Stomach (tissue), 9 donors: Measurements from ENCODE around the gene PDP2. TPM values are rescaled to one million over a fixed set of nuclear protein-coding genes. Genes with fewer than 3 reads are reported as not detected.

Experiments
- DNase-seq, 2 donors: peaks; one replicate each; pipeline versions ENCODE4 v3.0.0 to v3.0.0-alpha.2; 2013 to 2019
- H3K27ac ChIP-seq, 5 donors: fragments of 200-600 bp in 4 of 5; sonication (generic) in 4 of 5; one replicate each; pipeline ENCODE4 v1.5.1; 2013 to 2019; ENCODE audit warnings: mild to moderate bottlenecking in 1 of 5, moderate library complexity in 1 of 5
- H3K27me3 ChIP-seq, 3 donors: fragments of 200-600 bp; sonication (generic); one replicate each; pipeline ENCODE4 v1.5.1; 2017 to 2019; ENCODE audit warnings: mixed run types in 1 of 3
- H3K36me3 ChIP-seq, 4 donors: fragments of 200-600 bp; sonication (generic); 1 replicate in 3 of 4; 2 replicates in 1 of 4; pipeline ENCODE4 v1.5.1; 2016 to 2019
- H3K4me1 ChIP-seq, 4 donors: fragments of 200-600 bp; sonication (generic); one replicate each; pipeline ENCODE4 v1.5.1; 2016 to 2019
- H3K4me3 ChIP-seq, 4 donors: fragments of 200-600 bp; sonication (generic) in 3 of 4; one replicate each; pipeline ENCODE4 v1.5.1; 2016 to 2019; ENCODE audit warnings: mild to moderate bottlenecking in 1 of 4
- H3K9me3 ChIP-seq, 4 donors: fragments of 200-600 bp; sonication (generic); one replicate each; pipeline ENCODE4 v1.5.1; 2016 to 2019
- CTCF ChIP-seq, 7 experiments: fragments of 450-650 bp in 4 of 7; fragments of 200-600 bp in 3 of 7; sonication (generic) in 3 of 7; IDR thresholded peaks; one replicate each; pipeline ENCODE4 v1.5.1; 2016 to 2019; ENCODE audit warnings: antibody characterized with exemption in 7 of 7, control low read depth in 2 of 7, mild to moderate bottlenecking in 1 of 7
- EP300 ChIP-seq: sonication (generic); formaldehyde crosslinking; IDR thresholded peaks from one replicate; pipeline ENCODE4 v1.6.1; 2017; ENCODE audit warnings: antibody characterized with exemption
- POLR2A ChIP-seq, 4 donors: fragments of 450-650 bp; IDR thresholded peaks; one replicate each; pipeline ENCODE4 v1.6.1; 2016; ENCODE audit warnings: antibody characterized with exemption in 4 of 4, control low read depth in 2 of 4, mild to moderate bottlenecking in 1 of 4, moderate library complexity in 1 of 4
- POLR2AphosphoS5 ChIP-seq, 3 donors: sonication (generic); formaldehyde crosslinking; IDR thresholded peaks; one replicate each; pipeline ENCODE4 v1.6.1; 2016; ENCODE audit warnings: antibody characterized with exemption in 3 of 3
- WGBS, 5 donors: extraction: QIAGEN DNeasy Blood & Tissue Kit in 3 of 5; methylation state at CpG; one replicate each; pipeline versions ENCODE4 v1.1.5 to v1.1.7; 2013 to 2018; 5-methylcytosine and 5-hydroxymethylcytosine counted together
- intact Hi-C: fragments of 100-400 bp; cut with DNase I; formaldehyde crosslinking; loops from one replicate; pipeline ENCODE4 v1.15.1; 2023; ENCODE audit warnings: low total_unique reads
- polyA plus RNA-seq, 3 donors: library from polyadenylated mRNA; stranded (reverse); fragments of 200-250 nt; gene quantifications; one replicate each; pipeline ENCODE4 v1.2.3, GENCODE V29; 2013
- total RNA-seq, 5 donors: library from RNA; depleted of rRNA; stranded (reverse); fragments of >200 nt; gene quantifications; one replicate each; pipeline versions ENCODE4 v1.1.0 to v1.2.3, GENCODE V29; 2014 to 2016
- donor health status: healthy with polysubstance abuse.
- donor health status: Bipolar disorder and iron deficiency.
- donor health status: healthy.

Gene PDP2
- total and polyA plus RNA-seq, 8 donors, result 1.6 to 96.9 (median 5.0) TPM

DNA sequence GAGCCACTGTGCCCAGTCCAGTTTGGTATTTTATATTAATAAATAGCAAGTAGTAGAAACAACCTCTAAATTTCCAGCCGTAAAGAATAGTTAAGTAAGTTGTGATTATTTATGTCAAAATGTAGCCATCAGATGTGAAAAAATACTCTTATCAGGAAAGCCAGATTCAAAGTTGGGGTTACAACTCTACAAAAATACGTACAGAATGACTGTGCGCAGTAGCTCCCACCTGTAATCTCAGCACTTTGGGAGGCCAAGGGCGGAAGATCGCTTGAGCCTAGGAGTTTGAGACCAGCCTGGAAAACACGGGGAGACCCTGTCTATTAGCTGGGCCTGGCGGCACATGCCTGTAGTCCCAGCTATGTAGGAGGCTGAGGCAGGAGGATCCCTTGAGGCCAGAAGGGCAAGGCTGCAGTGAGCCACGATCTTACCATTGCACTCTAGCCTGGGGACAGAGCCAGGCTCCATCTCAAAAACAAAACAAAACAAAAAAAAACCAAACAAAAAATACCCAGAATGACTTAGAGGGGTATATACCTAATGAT lies 1.7 kb downstream of the PDP2 start:
- 88 to 90% (median 89%) methylated on average over 8 of the region's 8 CpGs for WGBS, 5 donors
- TF ChIP-seq POLR2AphosphoS5 (IDR thresholded peaks at IDR 0.05) (no peak), POLR2A (IDR thresholded peaks at IDR 0.05) (no peak), CTCF (IDR thresholded peaks at IDR 0.05) (no peak), EP300 (no peak)
- no peak for DNase-seq
- H3K4me3 ChIP-seq, result peak overlapping the region in 1 of 4 donors; percentile 73
- no peaks in the 10 kb centered on the region for H3K27me3 ChIP-seq
- peak overlapping the region in 1 of 5 donors; percentile 43 for H3K27ac ChIP-seq
- H3K4me1 ChIP-seq, result peaks cover 15 to 35% (median 23%) of the 10 kb centered on the region in 4 donors
- H3K9me3 ChIP-seq, result no peaks in the 10 kb centered on the region
- intact Hi-C loops, result no loop called here
- peaks cover 13 to 40% (median 33%) of the 10 kb centered on the region in 4 donors for H3K36me3 ChIP-seq

DNA sequence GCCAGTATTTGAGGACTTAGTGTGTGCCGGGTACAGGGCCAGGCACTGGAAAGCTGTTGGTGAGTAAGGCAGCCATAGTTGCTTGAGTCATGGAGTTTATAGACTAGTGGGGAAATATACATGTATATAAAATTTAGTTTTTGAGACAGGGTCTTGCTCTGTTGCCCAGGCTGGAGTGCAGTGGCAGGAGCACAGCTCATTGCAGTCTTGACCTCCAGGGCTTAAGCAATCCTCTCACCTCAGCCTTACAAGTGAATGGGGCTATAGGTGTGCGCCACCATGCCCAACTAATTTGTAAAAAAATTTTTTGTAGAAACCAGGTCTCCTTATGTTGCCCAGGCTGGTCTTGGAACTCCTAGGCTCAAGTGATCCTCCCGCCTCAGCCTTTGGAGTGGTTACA lies 2.4 kb downstream of the PDP2 start:
- Histone ChIP-seq H3K27me3 (no peaks in the 10 kb centered on the region), H3K4me1 (peaks cover 15 to 36% (median 23%) of the 10 kb centered on the region in 4 donors), H3K36me3 (peaks cover 13 to 40% (median 33%) of the 10 kb centered on the region in 4 donors), H3K9me3 (no peaks in the 10 kb centered on the region), H3K27ac (no peak overlapping the region), H3K4me3 (no peak overlapping the region)
- DNase-seq, result no peak
- intact Hi-C loops, result no loop called here
- no peak for TF ChIP-seq POLR2A (IDR thresholded peaks at IDR 0.05)
- 92 to 98% (median 97%) methylated on average over 3 of the region's 3 CpGs for WGBS, 5 donors

DNA sequence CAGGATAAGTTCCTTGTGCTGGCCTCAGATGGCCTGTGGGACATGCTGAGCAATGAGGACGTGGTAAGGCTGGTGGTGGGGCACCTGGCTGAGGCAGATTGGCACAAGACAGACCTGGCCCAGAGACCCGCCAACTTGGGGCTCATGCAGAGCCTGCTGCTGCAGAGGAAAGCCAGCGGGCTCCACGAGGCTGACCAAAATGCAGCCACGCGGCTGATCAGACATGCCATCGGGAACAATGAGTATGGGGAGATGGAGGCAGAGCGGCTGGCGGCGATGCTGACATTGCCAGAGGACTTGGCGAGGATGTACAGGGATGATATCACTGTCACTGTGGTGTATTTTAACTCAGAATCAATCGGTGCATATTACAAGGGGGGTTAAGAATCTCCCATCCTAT lies 5.2 kb downstream of the PDP2 start:
- TF ChIP-seq POLR2A (IDR thresholded peaks at IDR 0.05) (no peak), EP300 (no peak), CTCF (IDR thresholded peaks at IDR 0.05) (no peak), POLR2AphosphoS5 (IDR thresholded peaks at IDR 0.05) (no peak)
- H3K9me3 ChIP-seq, result no peaks in the 10 kb centered on the region
- DNase-seq, result no peak
- peaks cover 11 to 31% (median 20%) of the 10 kb centered on the region in 4 donors for H3K4me1 ChIP-seq
- WGBS, 5 donors, result 87 to 90% (median 90%) methylated on average over 11 to 12 of the region's 12 CpGs
- no peaks in the 10 kb centered on the region for H3K27me3 ChIP-seq
- peaks cover 13 to 42% (median 35%) of the 10 kb centered on the region in 4 donors for H3K36me3 ChIP-seq
- H3K27ac ChIP-seq, result no peak overlapping the region
- intact Hi-C loops, result no loop called here
- H3K4me3 ChIP-seq, result no peak overlapping the region

- no peak for DNase-seq
- peaks cover 6 to 23% (median 13%) of the 10 kb centered on the region in 4 donors for H3K4me1 ChIP-seq
- TF ChIP-seq POLR2AphosphoS5 (IDR thresholded peaks at IDR 0.05) (no peak), POLR2A (IDR thresholded peaks at IDR 0.05) (no peak)
- H3K9me3 ChIP-seq, result no peaks in the 10 kb centered on the region
- no peaks in the 10 kb centered on the region for H3K27me3 ChIP-seq
- H3K27ac ChIP-seq, result no peak overlapping the region
- 29 to 59% (median 34%) methylated on average over 2 of the region's 2 CpGs for WGBS, 5 donors
- intact Hi-C loops, result no loop called here
- H3K4me3 ChIP-seq, result no peak overlapping the region
- peaks cover 13 to 51% (median 35%) of the 10 kb centered on the region in 4 donors for H3K36me3 ChIP-seq
These were observed 6.0 kb downstream of the PDP2 start for GRCh38 chr16:66886321-66886720.

- Histone ChIP-seq H3K27ac (no peak overlapping the region), H3K36me3 (peaks cover 13 to 52% (median 35%) of the 10 kb centered on the region in 4 donors), H3K4me1 (peaks cover 0 to 17% (median 7%) of the 10 kb centered on the region in 4 donors), H3K4me3 (no peak overlapping the region), H3K9me3 (no peaks in the 10 kb centered on the region), H3K27me3 (no peaks in the 10 kb centered on the region)
- intact Hi-C loops, result no loop called here
- TF ChIP-seq EP300, result no peak
- no peak for TF ChIP-seq CTCF (IDR thresholded peaks at IDR 0.05)
- TF ChIP-seq POLR2A (IDR thresholded peaks at IDR 0.05), result no peak
- TF ChIP-seq POLR2AphosphoS5 (IDR thresholded peaks at IDR 0.05), result no peak
- DNase-seq, result no peak
- WGBS, 5 donors, result 52 to 73% (median 68%) methylated on average over 3 of the region's 3 CpGs
These were observed 6.6 kb downstream of the PDP2 start for GRCh38 chr16:66886914-66887313.
